Trophoblast cell (in vitro differentiated cells and primary cell): ENCODE data around the gene METTL22.

ENCODE experiments used
- DNase-seq, 2 donors: peaks; one replicate each; pipeline ENCODE4 v3.0.0-alpha.2; 2016
- H2AFZ ChIP-seq: 2 replicates; pipeline ENCODE4 v1.6.1; 2013; ENCODE audit warnings: low read length, moderate library complexity, mild to moderate bottlenecking; ENCODE audit not compliant: insufficient read depth, poor library complexity
- H2AK5ac ChIP-seq: 2 replicates; pipeline ENCODE4 v1.6.1; 2013; ENCODE audit warnings: mild to moderate bottlenecking, low read length
- H2BK120ac ChIP-seq: 2 replicates; pipeline ENCODE4 v1.6.1; 2013; ENCODE audit warnings: low read length, mild to moderate bottlenecking, moderate library complexity; ENCODE audit not compliant: insufficient read depth, poor library complexity
- H2BK12ac ChIP-seq: 2 replicates; pipeline ENCODE4 v1.6.1; 2013; ENCODE audit warnings: mild to moderate bottlenecking, low read length, moderate library complexity
- H2BK5ac ChIP-seq: 2 replicates; pipeline ENCODE4 v1.6.1; 2013; ENCODE audit warnings: low read length, low read depth, moderate library complexity, mild to moderate bottlenecking; ENCODE audit not compliant: poor library complexity
- H3K14ac ChIP-seq: 2 replicates; pipeline ENCODE4 v1.6.1; 2013; ENCODE audit warnings: mild to moderate bottlenecking, low read length
- H3K18ac ChIP-seq: 2 replicates; pipeline ENCODE4 v1.6.1; 2013; ENCODE audit warnings: mild to moderate bottlenecking, low read length
- H3K23ac ChIP-seq: 2 replicates; pipeline ENCODE4 v1.6.1; 2013; ENCODE audit warnings: low read length
- H3K27ac ChIP-seq: 2 replicates; pipeline ENCODE4 v1.5.1; 2013; ENCODE audit warnings: low read depth, mild to moderate bottlenecking, inconsistent platforms, low read length, moderate library complexity
- H3K27me3 ChIP-seq: 2 replicates; pipeline ENCODE4 v1.6.1; 2013; ENCODE audit warnings: inconsistent platforms, mild to moderate bottlenecking, low read length, moderate library complexity; ENCODE audit not compliant: insufficient read depth
- H3K36me3 ChIP-seq, 2 experiments: 1 replicate in 1 of 2; 2 replicates in 1 of 2; pipeline ENCODE4 v1.6.1; 2013; ENCODE audit warnings: low read length in 2 of 2, mild to moderate bottlenecking in 2 of 2, moderate library complexity in 1 of 2; ENCODE audit not compliant: insufficient read depth in 2 of 2, control insufficient read depth in 1 of 2
- H3K4ac ChIP-seq: 2 replicates; pipeline ENCODE4 v1.6.1; 2013; ENCODE audit warnings: low read depth, mild to moderate bottlenecking, low read length, moderate library complexity
- H3K4me1 ChIP-seq, 2 experiments: 1 replicate in 1 of 2; 2 replicates in 1 of 2; pipeline ENCODE4 v1.6.1; 2013; ENCODE audit warnings: low read length in 2 of 2, mild to moderate bottlenecking in 2 of 2, moderate library complexity in 1 of 2; ENCODE audit not compliant: insufficient read depth in 2 of 2, control insufficient read depth in 1 of 2
- H3K4me2 ChIP-seq: 2 replicates; pipeline ENCODE4 v1.6.1; 2013; ENCODE audit warnings: inconsistent platforms, mild to moderate bottlenecking, low read length, moderate library complexity
- H3K4me3 ChIP-seq: 2 replicates; pipeline ENCODE4 v1.5.1; 2013; ENCODE audit warnings: mild to moderate bottlenecking, low read depth, low read length, inconsistent platforms
- H3K79me1 ChIP-seq: one replicate; pipeline ENCODE4 v1.6.1; 2013; ENCODE audit warnings: low read length
- H3K79me2 ChIP-seq: 2 replicates; pipeline ENCODE4 v1.6.1; 2013; ENCODE audit warnings: low read length, mild to moderate bottlenecking; ENCODE audit not compliant: control insufficient read depth, insufficient read depth, poor library complexity
- H3K9ac ChIP-seq: 2 replicates; pipeline ENCODE4 v1.6.1; 2013; ENCODE audit warnings: mild to moderate bottlenecking, low read length
- H3K9me3 ChIP-seq: 2 replicates; pipeline ENCODE4 v1.6.1; 2013; ENCODE audit warnings: low read depth, mild to moderate bottlenecking, control low read depth, inconsistent platforms, low read length; ENCODE audit not compliant: insufficient read depth
- H4K12ac ChIP-seq: 2 replicates; pipeline ENCODE4 v1.6.1; 2013; ENCODE audit warnings: low read depth, mild to moderate bottlenecking, low read length, moderate library complexity
- H4K8ac ChIP-seq: 2 replicates; pipeline ENCODE4 v1.6.1; 2013; ENCODE audit warnings: low read depth, mild to moderate bottlenecking, low read length, moderate library complexity
- H4K91ac ChIP-seq: one replicate; pipeline ENCODE4 v1.6.1; 2013; ENCODE audit warnings: low read depth, mild to moderate bottlenecking, low read length, moderate library complexity
- WGBS: extraction: QIAGEN DNeasy Blood & Tissue Kit; methylation state at CpG from one replicate; pipeline ENCODE4 v1.1.7; 2013; ENCODE audit warnings: missing lambda C conversion rate; ENCODE audit not compliant: insufficient read length, insufficient coverage; ENCODE audit errors: extremely low coverage; 5-methylcytosine and 5-hydroxymethylcytosine counted together

Gene METTL22

GRCh38 chr16:8691728-8692127, 70.2 kb downstream of the METTL22 start:
- DNase-seq: no peak
- no peak overlapping the region for H2BK12ac ChIP-seq
- H3K9me3 ChIP-seq: peaks cover 2% of the 10 kb centered on the region
- peaks cover 4% of the 10 kb centered on the region in 2 experiments for H3K4me1 ChIP-seq
- no peak overlapping the region for H3K18ac ChIP-seq
- no peak overlapping the region for H3K4ac ChIP-seq
- no peak overlapping the region for H4K8ac ChIP-seq
- no peak overlapping the region for H2BK5ac ChIP-seq
- no peak overlapping the region for H3K27ac ChIP-seq
- peaks cover 0 to 2% of the 10 kb centered on the region in 2 experiments for H3K36me3 ChIP-seq
- no peak overlapping the region for H2BK120ac ChIP-seq
- H3K4me3 ChIP-seq: no peak overlapping the region
- no peak overlapping the region for H4K12ac ChIP-seq
- H3K4me2 ChIP-seq: no peak overlapping the region
- H2AK5ac ChIP-seq: no peak overlapping the region
- H4K91ac ChIP-seq: no peak overlapping the region
- H2AFZ ChIP-seq: no peak overlapping the region
- H3K79me1 ChIP-seq: no peaks in the 10 kb centered on the region
- no peak overlapping the region for H3K14ac ChIP-seq
- WGBS: no CpG with 5 or more reads among the region's 8 CpGs
- no peak overlapping the region for H3K23ac ChIP-seq
- no peak overlapping the region for H3K9ac ChIP-seq
- no peaks in the 10 kb centered on the region for H3K27me3 ChIP-seq
- no peaks in the 10 kb centered on the region for H3K79me2 ChIP-seq

GRCh38 chr16:8694795-8695728, 73.6 kb downstream of the METTL22 start:
- no peak overlapping the region for H4K91ac ChIP-seq
- no peak overlapping the region for H3K23ac ChIP-seq
- no peaks in the 10 kb centered on the region for H3K27me3 ChIP-seq
- H3K27ac ChIP-seq: no peak overlapping the region
- no peak overlapping the region for H3K4me3 ChIP-seq
- H3K4me1 ChIP-seq: peaks cover 4% of the 10 kb centered on the region in 2 experiments
- no peaks in the 10 kb centered on the region for H3K79me1 ChIP-seq
- H2BK120ac ChIP-seq: no peak overlapping the region
- H4K8ac ChIP-seq: no peak overlapping the region
- no peak overlapping the region for H3K14ac ChIP-seq
- H3K79me2 ChIP-seq: no peaks in the 10 kb centered on the region
- H3K4ac ChIP-seq: no peak overlapping the region
- no peak overlapping the region for H2BK5ac ChIP-seq
- WGBS: no CpG with 5 or more reads among the region's 18 CpGs
- H3K36me3 ChIP-seq: peaks cover 0 to under 1% of the 10 kb centered on the region in 2 experiments
- no peak overlapping the region for H2BK12ac ChIP-seq
- no peak overlapping the region for H3K4me2 ChIP-seq
- DNase-seq: no peak
- H2AFZ ChIP-seq: no peak overlapping the region
- no peak overlapping the region for H3K18ac ChIP-seq
- no peak overlapping the region for H4K12ac ChIP-seq
- H2AK5ac ChIP-seq: no peak overlapping the region
- H3K9ac ChIP-seq: no peak overlapping the region
- H3K9me3 ChIP-seq: peaks cover under 1% of the 10 kb centered on the region

- Histone ChIP-seq H3K79me2 (no peaks in the 10 kb centered on the region), H4K91ac (no peak overlapping the region), H3K4me2 (no peak overlapping the region), H2AK5ac (no peak overlapping the region), H3K36me3 (no peaks in the 10 kb centered on the region), H3K4ac (no peak overlapping the region), H3K27ac (no peak overlapping the region), H2BK12ac (no peak overlapping the region), H2BK120ac (no peak overlapping the region), H3K27me3 (no peaks in the 10 kb centered on the region), H3K23ac (no peak overlapping the region), H3K4me1 (peaks cover 4% of the 10 kb centered on the region in 2 experiments), H3K9ac (no peak overlapping the region), H3K9me3 (no peaks in the 10 kb centered on the region), H3K18ac (no peak overlapping the region), H3K79me1 (no peaks in the 10 kb centered on the region), H2BK5ac (no peak overlapping the region), H3K14ac (no peak overlapping the region), H3K4me3 (no peak overlapping the region), H4K12ac (no peak overlapping the region), H4K8ac (no peak overlapping the region), H2AFZ (no peak overlapping the region)
- WGBS: no CpG with 5 or more reads among the region's 12 CpGs
- DNase-seq: no peak
These were observed 75.4 kb downstream of the METTL22 start for GRCh38 chr16:8696880-8697279.

- DNase-seq: no peak
- H3K27me3 ChIP-seq: no peaks in the 10 kb centered on the region
- H3K23ac ChIP-seq: no peak overlapping the region
- H3K9me3 ChIP-seq: no peaks in the 10 kb centered on the region
- no peak overlapping the region for H3K4ac ChIP-seq
- H3K27ac ChIP-seq: no peak overlapping the region
- no peak overlapping the region for H2BK120ac ChIP-seq
- no peaks in the 10 kb centered on the region for H3K79me1 ChIP-seq
- no peak overlapping the region for H4K91ac ChIP-seq
- H3K18ac ChIP-seq: no peak overlapping the region
- H2BK12ac ChIP-seq: no peak overlapping the region
- no peak overlapping the region for H3K14ac ChIP-seq
- no peak overlapping the region for H4K12ac ChIP-seq
- H3K36me3 ChIP-seq: no peaks in the 10 kb centered on the region
- H3K4me3 ChIP-seq: no peak overlapping the region
- H4K8ac ChIP-seq: no peak overlapping the region
- H3K4me1 ChIP-seq: no peaks in the 10 kb centered on the region
- H3K9ac ChIP-seq: no peak overlapping the region
- no peak overlapping the region for H2AK5ac ChIP-seq
- no peaks in the 10 kb centered on the region for H3K79me2 ChIP-seq
- H3K4me2 ChIP-seq: no peak overlapping the region
- no CpG with 5 or more reads among the region's 3 CpGs for WGBS
- no peak overlapping the region for H2AFZ ChIP-seq
- no peak overlapping the region for H2BK5ac ChIP-seq
These were observed 76.5 kb downstream of the METTL22 start for GRCh38 chr16:8697965-8698364.
